Measurements from ENCODE around the gene TJAP1.
"Not testable (repeated sequence)": the region's sequence is repeated elsewhere in the genome, so short reads cannot be mapped to it uniquely, and the experiment has no call there.

TJAP1 gene

GRCh38 chr6:43481591-43482236 lies 4.3 kb downstream of the TJAP1 start:
- no peak for DNase-seq

GRCh38 chr6:43488667-43489276 lies 11.4 kb downstream of the TJAP1 start:
- no peak for DNase-seq

- no peak for DNase-seq
These were observed 12.1 kb downstream of the TJAP1 start for GRCh38 chr6:43489277-43490072.

- DNase-seq = no peak
These were observed 13.2 kb downstream of the TJAP1 start for GRCh38 chr6:43490523-43490939.

GRCh38 chr6:43491750-43492661 lies 14.6 kb downstream of the TJAP1 start:
- no peak for DNase-seq

GRCh38 chr6:43492673-43493072 lies 15.3 kb downstream of the TJAP1 start:
- DNase-seq = no peak

GRCh38 chr6:43493230-43493629 lies 15.9 kb downstream of the TJAP1 start:
- DNase-seq = no peak

- DNase-seq = no peak
These were observed 16.5 kb downstream of the TJAP1 start for GRCh38 chr6:43493833-43494232.

GRCh38 chr6:43494321-43494720 lies 17.0 kb downstream of the TJAP1 start:
- DNase-seq = no peak

- no peak for DNase-seq
These were observed 17.4 kb downstream of the TJAP1 start for GRCh38 chr6:43494766-43495165.

GRCh38 chr6:43495409-43495941 lies 18.1 kb downstream of the TJAP1 start:
- DNase-seq = no peak

- no peak for DNase-seq
These were observed 19.2 kb downstream of the TJAP1 start for GRCh38 chr6:43496370-43497128.

GRCh38 chr6:43497129-43497396 lies 19.7 kb downstream of the TJAP1 start:
- no peak for DNase-seq

- no peak for DNase-seq
These were observed 20.3 kb downstream of the TJAP1 start for GRCh38 chr6:43497689-43498088.

GRCh38 chr6:43498291-43498690 lies 20.9 kb downstream of the TJAP1 start:
- DNase-seq = not testable (repeated sequence)

GRCh38 chr6:43499028-43499815 lies 21.9 kb downstream of the TJAP1 start:
- DNase-seq = no peak

- no peak for DNase-seq
These were observed 23.6 kb downstream of the TJAP1 start for GRCh38 chr6:43500921-43501320.

GRCh38 chr6:43502666-43503065 lies 25.3 kb downstream of the TJAP1 start:
- DNase-seq = no peak

- DNase-seq = no peak
These were observed 26.1 kb downstream of the TJAP1 start for GRCh38 chr6:43503443-43503842.

GRCh38 chr6:43504756-43505593 lies 27.6 kb downstream of the TJAP1 start:
- DNase-seq = no peak

Data from NCI-H526 (cell line).